NCI-H1694 treated with DMSO at 0.1 percent for 48 hours (cell line): ENCODE measurements around the gene HSD17B10.
"Not testable (repeated sequence)": the region's sequence is repeated elsewhere in the genome, so short reads cannot be mapped to it uniquely, and the experiment has no call there.

Experiments
- DNase-seq: peaks from one replicate; lab custom pipeline; 2025; lab: John Stamatoyannopoulos, UW

Gene HSD17B10

DNA sequence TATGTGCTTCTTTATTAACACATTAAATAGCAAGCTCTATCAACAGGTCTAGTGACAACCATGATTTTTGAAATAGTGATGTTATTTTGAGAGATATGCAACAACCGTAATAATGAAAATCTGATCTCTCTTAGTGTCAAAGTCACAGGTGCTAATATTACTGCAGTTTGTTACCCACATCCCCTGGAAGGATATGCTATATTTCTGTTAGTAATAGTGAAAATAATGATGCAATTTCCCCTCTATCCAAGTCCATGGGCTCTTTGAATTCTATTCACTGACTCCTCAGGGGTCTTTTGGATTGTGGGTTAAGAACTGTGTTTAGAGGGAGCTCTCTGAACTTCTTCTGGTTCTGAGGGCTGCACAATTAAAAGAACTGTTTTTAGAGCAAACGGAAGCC is 3.0 kb upstream of the HSD17B10 start:
- no peak for DNase-seq

GRCh38 chrX:53435997-53436396 is 1.8 kb upstream of the HSD17B10 start:
- DNase-seq, result peak; percentile 53

DNA sequence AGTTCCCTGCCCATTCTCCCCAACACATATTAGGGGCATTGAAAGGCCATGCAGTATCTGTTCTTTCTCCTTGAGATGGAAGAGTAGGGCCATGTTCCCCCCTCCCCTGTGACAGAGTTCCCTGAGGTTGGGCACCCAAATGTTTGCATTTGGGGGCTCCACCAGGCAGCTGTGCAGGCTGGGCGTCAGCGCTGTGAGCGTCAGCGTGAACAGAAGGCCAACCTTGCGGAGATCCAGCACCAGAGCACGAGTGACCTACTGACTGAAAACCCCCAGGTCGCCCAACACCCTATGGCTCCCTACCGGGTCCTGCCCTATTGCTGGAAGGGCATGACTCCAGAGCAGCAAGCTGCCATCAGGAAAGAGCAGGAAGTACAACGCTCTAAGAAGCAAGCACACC is 3.9 kb downstream of the HSD17B10 start:
- DNase-seq, result no peak

- DNase-seq, result no peak
These were observed 4.4 kb downstream of the HSD17B10 start for GRCh38 chrX:53429755-53430154.

- DNase-seq, result no peak
These were observed 11.3 kb downstream of the HSD17B10 start, which contains the start of gene RIBC1 for GRCh38 chrX:53422861-53423306. TSS of gene RIBC1 (plus strand) at chrX:53422873. CDS start at chrX:53426277, 3,404 bp downstream.

DNA sequence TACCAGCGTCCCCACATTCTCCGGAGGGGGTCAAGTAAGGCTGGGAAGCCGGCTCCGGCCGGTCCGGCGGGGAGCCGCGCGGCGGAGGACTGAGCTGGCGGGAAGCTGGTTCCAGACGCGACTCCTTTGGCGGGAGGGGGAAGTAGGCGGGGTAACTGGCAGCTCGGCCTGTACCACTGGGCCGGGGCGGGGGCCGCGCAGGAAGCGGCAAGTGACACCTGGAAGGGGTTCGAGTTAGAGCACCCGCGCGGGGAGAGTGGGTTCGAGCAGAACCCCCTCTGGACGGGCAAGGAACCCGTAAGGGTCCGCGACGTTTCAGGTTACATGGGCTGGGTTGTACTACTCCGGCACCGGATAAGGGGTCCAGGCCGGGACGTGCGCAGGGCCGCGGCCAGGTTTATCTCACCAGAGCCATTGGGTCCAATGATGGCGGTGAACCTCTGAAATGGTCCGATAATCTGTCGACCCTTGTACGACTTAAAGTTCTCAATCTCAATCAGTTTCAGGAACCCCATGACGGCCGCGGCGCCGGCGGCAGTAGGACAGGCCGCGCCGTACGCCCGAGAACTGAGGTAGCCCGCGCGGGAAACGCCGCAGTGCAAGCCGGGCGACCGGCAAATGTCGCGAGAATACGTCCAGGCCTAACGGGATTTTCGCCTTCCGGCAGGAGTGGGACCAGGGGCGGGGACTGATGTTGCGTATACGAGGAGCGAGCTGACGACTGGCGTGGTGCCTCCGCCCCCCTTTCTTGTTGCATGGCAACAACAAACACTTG is 11.9 kb downstream of the HSD17B10 start, which contains the start of gene SMC1A:
SMC1A (minus strand) TSS at position 569 of the 775 bp plus-strand sequence; CDS start at position 515, 54 bp downstream.
- DNase-seq, result peak; percentile 90

DNA sequence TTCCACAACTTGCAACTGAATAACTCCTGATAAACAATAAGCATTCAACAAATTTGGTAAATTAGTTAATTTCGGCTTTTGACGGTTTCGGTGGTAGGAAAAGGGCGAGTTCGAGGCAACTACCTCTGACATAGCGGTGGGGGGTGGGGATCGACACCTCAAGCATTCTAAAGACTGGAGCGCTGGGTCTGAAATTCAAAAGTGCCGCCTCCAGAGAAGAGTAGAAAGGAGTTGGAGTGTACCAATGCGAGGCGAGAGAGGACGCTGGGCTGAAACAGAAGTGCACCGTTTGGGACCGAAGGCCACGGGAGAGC is 12.4 kb downstream of the HSD17B10 start:
- DNase-seq, result peak; percentile 53

DNA sequence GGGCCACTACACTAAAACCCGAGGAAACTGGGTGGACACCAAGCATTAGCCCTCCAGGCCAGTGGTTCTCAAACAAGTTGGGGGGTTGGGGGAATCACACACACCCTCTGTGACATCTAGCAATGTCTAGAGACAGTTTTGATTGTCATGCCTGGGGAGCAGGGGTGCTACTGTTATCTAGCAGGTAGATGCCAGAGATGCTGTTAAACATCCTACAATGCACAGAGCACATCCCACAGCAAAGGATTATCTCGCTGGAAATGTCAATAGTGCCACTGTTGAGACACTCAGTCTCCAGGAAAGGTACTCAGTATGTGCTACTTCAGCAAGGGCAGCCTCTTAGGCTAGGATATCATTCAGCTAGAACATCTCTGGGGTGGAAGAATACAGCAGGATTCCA is 13.0 kb downstream of the HSD17B10 start:
- DNase-seq, result no peak

GRCh38 chrX:53420351-53420750 is 13.8 kb downstream of the HSD17B10 start:
- DNase-seq, result not testable (repeated sequence)

DNA sequence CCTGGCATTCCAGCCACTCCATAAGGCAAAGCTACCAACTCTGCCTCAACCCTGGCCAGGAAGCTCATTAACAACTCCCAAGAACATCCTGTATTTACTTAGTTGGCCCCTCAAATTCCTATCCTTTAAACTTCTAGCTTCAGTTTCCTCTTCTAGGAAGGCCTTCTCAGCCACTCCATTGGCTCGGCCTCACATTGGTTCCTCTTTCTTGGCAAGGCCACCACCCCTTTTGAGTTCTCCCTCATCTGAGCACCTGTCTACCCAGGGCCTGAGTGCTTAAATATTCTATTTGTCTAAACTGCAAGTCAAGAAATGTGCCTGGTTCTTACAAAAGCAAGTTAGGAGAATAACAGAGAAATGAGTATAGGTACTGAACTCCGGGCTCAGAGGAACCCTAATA is 21.7 kb downstream of the HSD17B10 start:
- DNase-seq, result no peak

DNA sequence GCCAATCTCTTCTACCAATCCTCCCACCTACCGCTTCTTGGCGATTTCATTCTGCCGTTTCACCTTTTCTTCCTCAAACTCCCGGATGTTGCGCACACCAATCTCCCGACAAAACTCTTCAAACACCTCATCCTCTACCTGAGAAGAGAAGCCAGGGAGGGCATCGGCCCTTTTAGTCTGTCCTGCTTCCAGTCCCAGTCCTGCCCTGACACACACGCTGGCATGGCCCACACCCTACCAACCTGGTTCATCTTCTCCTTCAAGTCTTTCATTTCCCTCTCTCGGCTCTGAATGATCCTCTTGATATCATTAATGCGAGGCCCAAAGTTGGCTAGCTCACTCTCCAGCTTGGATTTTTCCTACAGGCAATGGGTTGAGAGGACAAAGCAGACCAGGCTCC is 30.6 kb downstream of the HSD17B10 start:
- no peak for DNase-seq

DNA sequence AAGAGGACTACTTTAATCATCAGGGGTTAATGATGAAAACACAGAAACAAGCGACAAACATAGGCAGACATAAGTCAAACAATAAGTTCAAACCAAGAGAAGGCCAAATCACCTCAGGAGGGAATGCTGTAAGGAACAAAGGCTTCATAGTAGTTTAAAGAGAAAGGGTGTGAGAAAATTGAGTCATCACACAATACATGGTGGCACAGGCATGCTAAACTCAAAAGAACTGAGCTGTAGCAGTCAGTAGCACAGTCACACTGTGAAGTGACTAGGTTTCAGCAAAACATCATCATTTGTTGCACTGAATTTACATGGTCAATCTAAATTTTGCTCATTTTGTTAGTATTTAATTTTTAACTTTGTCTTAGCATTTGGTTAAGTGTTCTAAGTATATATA is 36.0 kb downstream of the HSD17B10 start:
- DNase-seq, result no peak

GRCh38 chrX:53395605-53396298 is 38.4 kb downstream of the HSD17B10 start:
- DNase-seq, result no peak

GRCh38 chrX:53383376-53384076 is 50.6 kb downstream of the HSD17B10 start:
- DNase-seq, result peak; percentile 29
